ENCODE measurements around the gene KDM7A.

KDM7A gene, protein sequence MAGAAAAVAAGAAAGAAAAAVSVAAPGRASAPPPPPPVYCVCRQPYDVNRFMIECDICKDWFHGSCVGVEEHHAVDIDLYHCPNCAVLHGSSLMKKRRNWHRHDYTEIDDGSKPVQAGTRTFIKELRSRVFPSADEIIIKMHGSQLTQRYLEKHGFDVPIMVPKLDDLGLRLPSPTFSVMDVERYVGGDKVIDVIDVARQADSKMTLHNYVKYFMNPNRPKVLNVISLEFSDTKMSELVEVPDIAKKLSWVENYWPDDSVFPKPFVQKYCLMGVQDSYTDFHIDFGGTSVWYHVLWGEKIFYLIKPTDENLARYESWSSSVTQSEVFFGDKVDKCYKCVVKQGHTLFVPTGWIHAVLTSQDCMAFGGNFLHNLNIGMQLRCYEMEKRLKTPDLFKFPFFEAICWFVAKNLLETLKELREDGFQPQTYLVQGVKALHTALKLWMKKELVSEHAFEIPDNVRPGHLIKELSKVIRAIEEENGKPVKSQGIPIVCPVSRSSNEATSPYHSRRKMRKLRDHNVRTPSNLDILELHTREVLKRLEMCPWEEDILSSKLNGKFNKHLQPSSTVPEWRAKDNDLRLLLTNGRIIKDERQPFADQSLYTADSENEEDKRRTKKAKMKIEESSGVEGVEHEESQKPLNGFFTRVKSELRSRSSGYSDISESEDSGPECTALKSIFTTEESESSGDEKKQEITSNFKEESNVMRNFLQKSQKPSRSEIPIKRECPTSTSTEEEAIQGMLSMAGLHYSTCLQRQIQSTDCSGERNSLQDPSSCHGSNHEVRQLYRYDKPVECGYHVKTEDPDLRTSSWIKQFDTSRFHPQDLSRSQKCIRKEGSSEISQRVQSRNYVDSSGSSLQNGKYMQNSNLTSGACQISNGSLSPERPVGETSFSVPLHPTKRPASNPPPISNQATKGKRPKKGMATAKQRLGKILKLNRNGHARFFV

DNA sequence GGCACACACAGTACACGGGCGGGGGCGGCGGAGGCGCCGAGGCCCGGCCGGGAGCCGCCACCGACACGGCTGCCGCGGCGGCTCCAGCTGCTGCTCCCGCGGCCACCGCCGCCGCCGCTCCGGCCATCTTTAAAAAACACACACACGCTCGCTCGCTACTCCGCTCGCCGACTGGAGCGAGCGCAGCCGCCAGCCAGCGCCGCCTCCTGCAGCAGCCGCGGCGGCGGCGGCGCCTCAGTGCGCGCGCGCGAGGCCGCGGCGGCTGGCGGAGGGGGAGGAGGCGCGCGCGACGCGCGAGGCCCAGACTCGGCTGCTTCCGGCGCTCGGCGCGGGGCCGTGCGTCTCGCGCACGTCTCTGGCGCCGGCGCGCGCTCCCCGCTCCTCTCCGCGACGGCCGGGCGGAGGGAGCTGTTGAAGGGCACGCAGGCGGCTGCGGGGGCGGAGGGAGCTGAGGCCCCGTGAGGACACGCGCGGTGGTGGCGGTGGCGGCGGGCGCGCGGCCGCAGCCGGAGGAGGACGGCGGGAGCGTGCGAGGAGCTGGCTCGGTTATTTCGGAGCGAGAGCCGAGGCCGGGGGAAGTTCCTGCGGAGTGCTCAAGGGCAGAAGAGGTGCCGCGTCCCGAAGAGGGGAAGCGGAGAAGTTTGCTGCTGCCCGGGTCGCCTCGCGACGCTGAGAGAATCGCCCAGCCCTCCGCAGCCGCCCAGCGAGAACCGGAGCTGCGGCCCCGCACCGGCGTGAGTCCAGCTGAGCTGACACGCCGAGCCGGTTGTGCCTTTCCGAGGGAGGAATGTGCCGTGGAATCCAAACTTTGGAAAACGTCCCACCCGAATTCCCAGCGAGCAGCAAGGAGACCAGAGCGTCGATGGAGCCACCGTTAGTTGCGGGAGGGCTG lies at the start of gene KDM7A:
Gene KDM7A (minus strand): TSS at position 173 of the 892 bp plus-strand sequence. CDS start 46 bp downstream, at position 127.
- Histone ChIP-seq H3K36me3 (peaks cover 0 to 25% (median 16%) of the 10 kb centered on the region in 11 experiments; a peak in 10 of 22 replicates), H3K4me3 (peak within 1 kb of the TSS; percentile 90 to 100 (median 98)), H3K4me1 (peaks cover 16 to 47% (median 33%) of the 10 kb centered on the region in 10 experiments), H4K20me1 (peaks cover 28 to 30% (median 30%) of the 10 kb centered on the region in 11 experiments), H3K27me3 (peaks cover 0 to 4% (median 0%) of the 10 kb centered on the region in 11 experiments; a peak in 1 of 22 replicates), H3K4me2 (peak within 1 kb of the TSS; percentile 87 to 98 (median 94)), H3K27ac (peak within 1 kb of the TSS; percentile 94 to 100 (median 100)), H3K9ac (peak within 1 kb of the TSS; percentile 98 to 100 (median 100)), H3K9me3 (replicated peaks in 1 of 11) (peaks cover 0 to 15% (median 0%) of the 10 kb centered on the region in 11 experiments; a peak in 10 of 22 replicates)
- no peak for TF ChIP-seq Cebpa-rat (IDR thresholded peaks at IDR 0.05)

DNA sequence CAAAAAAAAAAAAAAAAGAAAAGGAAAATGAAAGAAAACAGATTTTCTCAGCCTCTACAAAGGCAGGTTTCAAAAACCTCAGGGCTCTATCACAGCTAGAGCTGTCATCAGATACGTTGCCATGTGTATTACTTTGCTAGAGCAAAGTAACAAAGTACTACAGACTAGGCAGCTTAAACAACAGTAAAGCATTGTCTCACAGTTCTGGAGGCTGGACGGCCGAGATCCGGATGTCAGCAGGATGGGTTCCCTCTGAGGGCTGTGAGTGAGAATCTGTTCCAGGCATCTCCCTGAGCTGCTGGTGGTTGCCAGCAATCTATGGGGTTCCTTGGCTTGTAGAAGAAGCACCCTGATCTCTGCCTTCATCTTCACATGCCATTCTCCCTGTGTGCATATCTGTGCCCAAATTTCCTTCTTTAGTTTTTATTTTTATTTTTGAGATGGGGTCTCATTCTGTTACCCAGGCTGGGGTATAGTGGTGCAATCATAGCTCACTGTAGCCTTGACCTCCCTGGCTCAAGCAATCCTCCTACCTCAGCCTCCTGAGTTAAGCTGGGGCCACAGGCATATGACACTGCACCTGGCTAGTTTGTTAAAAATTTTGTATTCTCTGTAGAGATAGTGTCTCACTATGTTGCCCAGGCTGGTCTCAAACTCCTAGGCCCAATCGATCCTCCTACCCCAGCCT lies 48.9 kb upstream of the KDM7A start:
- H3K4me1 ChIP-seq: peaks cover 19 to 45% (median 31%) of the 10 kb centered on the region in 10 experiments
- H3K27ac ChIP-seq: no peak overlapping the region
- H4K20me1 ChIP-seq: no peaks in the 10 kb centered on the region
- no peaks in the 10 kb centered on the region for H3K36me3 ChIP-seq
- peaks cover 0 to 6% (median 5%) of the 10 kb centered on the region in 11 experiments; a peak in 10 of 22 replicates for H3K9me3 ChIP-seq (replicated peaks in 1 of 11)
- no peak overlapping the region for H3K9ac ChIP-seq
- TF ChIP-seq Cebpa-rat (IDR thresholded peaks at IDR 0.05): no peak
- no peak overlapping the region for H3K4me3 ChIP-seq
- peaks cover 5 to 17% (median 12%) of the 10 kb centered on the region in 11 experiments; a peak in 20 of 22 replicates for H3K27me3 ChIP-seq
- no peak overlapping the region for H3K4me2 ChIP-seq

DNA sequence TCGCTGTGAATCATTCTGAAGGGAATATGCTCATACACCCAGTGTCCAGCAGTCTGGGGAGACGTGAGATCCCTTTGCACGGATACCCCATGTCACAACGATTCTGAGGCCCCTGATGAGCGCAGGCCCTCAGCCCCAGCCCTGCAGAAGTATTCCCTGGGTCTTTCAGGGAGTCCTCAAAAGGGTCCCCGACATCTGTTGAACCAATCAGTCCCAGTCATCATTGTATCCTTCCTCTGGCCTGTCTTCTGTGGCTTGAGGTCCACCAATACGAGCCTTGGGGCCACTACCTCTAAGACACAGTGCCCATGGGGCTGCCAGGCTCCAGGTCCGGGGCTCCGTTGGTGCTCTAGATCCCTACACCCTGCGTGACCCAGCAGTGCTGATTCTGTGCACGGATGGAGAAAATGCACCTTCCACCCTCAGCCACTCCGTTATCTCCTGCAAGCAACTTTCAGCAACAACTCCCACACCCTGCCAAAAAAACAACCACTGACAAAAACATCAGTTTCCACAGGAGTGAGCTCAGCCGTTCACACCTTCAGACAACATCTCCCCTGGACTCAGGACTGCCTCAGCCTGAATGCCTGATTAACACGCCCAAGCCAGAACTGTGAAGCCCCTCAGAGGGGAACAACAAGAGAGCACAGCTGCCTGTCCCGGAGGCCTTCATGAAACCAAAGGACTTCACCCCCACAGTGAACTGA lies 46.9 kb upstream of the KDM7A start:
- H3K4me2 ChIP-seq: peak overlapping the region in 3 of 11 experiments; percentile 52 to 74 (median 55); a peak in 5 of 22 replicates
- no peak for TF ChIP-seq Cebpa-rat (IDR thresholded peaks at IDR 0.05)
- no peaks in the 10 kb centered on the region for H3K36me3 ChIP-seq
- no peak overlapping the region for H3K27ac ChIP-seq
- no peaks in the 10 kb centered on the region for H4K20me1 ChIP-seq
- no peak overlapping the region for H3K4me3 ChIP-seq
- H3K9me3 ChIP-seq (replicated peaks in 1 of 11): peaks cover 1 to 5% (median 4%) of the 10 kb centered on the region in 11 experiments; a peak in 16 of 22 replicates
- no peak overlapping the region for H3K9ac ChIP-seq
- H3K4me1 ChIP-seq: peaks cover 6 to 25% (median 14%) of the 10 kb centered on the region in 10 experiments
- H3K27me3 ChIP-seq: no peaks in the 10 kb centered on the region

DNA sequence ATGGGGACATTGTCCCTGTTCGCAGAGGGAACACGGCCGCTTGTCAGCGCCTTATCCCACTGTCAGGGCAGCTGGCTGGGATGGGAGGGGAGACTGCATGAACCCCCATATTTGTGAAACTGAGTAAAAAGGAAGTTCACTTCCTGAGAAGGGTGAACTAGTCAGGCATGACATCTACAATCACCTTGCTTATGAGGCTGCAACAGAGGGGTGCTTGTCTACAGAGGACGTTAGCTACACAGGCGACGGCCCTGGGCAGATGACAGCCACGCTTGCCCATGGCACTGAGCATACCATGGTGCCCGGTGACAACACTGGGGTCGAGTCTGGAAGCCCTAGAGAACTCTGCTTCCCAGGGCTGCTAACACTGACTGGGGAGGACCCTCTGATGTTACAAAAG lies 46.0 kb upstream of the KDM7A start:
- H4K20me1 ChIP-seq: no peaks in the 10 kb centered on the region

DNA sequence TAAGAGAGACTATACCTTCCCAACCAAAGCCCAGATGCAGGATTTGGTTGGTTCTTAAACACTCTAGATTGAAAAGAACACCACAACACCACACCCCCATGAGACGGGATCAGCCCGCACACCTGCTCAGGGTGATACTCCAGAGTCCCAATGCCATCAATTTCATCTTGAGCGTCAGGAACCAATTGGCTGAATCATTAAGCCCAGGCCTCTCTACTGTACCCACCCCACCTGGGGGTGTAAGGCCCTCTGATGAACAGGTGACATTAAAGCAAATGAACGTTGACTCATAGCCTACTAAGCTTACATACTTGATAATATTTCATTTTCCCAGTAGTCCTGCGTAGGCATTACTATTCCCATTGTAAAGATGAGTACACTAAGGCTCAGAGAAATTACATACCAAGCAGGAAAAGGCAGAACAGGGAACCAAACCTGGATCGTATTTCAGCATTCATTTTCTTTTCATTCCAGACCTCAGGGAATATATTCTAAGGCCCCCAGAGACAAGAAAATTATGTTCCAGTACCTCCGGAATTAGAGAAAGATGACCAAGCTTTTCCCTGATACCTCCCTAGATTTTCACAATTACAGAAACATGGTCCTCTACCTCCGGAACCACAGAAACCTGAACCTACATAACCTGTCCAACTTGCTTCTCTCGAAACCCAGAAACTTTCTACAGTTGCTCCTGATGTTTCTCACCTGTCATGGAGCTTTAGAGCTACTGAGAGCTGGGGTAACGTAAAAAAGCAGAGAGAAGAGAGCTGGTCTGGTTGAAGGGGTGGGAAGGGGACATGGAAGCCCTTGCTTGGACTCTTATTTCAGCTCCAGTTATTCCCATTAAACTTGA lies 43.1 kb upstream of the KDM7A start:
- no peaks in the 10 kb centered on the region for H3K36me3 ChIP-seq
- no peak overlapping the region for H3K27ac ChIP-seq
- H4K20me1 ChIP-seq: no peaks in the 10 kb centered on the region
- no peak overlapping the region for H3K9ac ChIP-seq
- H3K4me3 ChIP-seq: no peak overlapping the region
- H3K9me3 ChIP-seq (replicated peaks in 1 of 11): peaks cover 14 to 39% (median 19%) of the 10 kb centered on the region in 11 experiments
- peaks cover 12 to 32% (median 19%) of the 10 kb centered on the region in 10 experiments for H3K4me1 ChIP-seq
- H3K4me2 ChIP-seq: no peak overlapping the region
- no peaks in the 10 kb centered on the region for H3K27me3 ChIP-seq
- TF ChIP-seq Cebpa-rat (IDR thresholded peaks at IDR 0.05): no peak

More for the DNA sequence above, 46.0 kb upstream of the KDM7A start:
- Histone ChIP-seq H3K9me3 (replicated peaks in 1 of 11) (peaks cover 10 to 13% (median 12%) of the 10 kb centered on the region in 11 experiments), H3K36me3 (no peaks in the 10 kb centered on the region), H3K27me3 (no peaks in the 10 kb centered on the region), H3K4me2 (peak overlapping the region; percentile 40 to 74 (median 52); a peak in 20 of 22 replicates), H3K4me1 (peaks cover 6 to 25% (median 14%) of the 10 kb centered on the region in 10 experiments), H3K4me3 (no peak overlapping the region), H3K9ac (no peak overlapping the region), H3K27ac (peak overlapping the region in 2 of 11 experiments; percentile 6 to 24; a peak in 2 of 22 replicates)
- TF ChIP-seq Cebpa-rat (IDR thresholded peaks at IDR 0.05): no peak

DNA sequence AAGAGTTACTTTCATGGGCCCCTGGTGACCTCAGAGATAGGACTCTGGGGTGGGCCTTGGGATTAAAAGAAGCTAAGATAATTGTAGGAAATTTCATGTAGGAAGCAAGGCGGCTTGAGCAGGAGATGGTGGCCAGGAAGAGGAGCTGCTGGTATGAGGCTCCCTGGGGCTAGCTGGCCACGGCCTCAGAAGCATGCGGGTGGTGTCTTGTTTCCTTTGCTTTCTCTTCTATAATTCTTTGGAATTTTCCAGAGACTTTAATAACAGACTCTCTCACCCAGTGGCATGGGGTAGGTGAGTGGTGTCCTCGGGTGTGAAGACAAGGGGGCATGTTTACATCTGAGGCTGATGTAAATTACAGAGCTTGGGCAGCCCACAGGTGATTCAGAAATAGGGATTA lies 41.9 kb upstream of the KDM7A start:
- H4K20me1 ChIP-seq: no peaks in the 10 kb centered on the region
- no peak overlapping the region for H3K9ac ChIP-seq
- H3K9me3 ChIP-seq (replicated peaks in 1 of 11): peaks cover 14 to 39% (median 19%) of the 10 kb centered on the region in 11 experiments
- TF ChIP-seq Cebpa-rat (IDR thresholded peaks at IDR 0.05): no peak
- peaks cover 24 to 42% (median 32%) of the 10 kb centered on the region in 10 experiments for H3K4me1 ChIP-seq
- H3K4me3 ChIP-seq: no peak overlapping the region
- no peak overlapping the region for H3K4me2 ChIP-seq
- H3K27ac ChIP-seq: no peak overlapping the region
- H3K36me3 ChIP-seq: no peaks in the 10 kb centered on the region
- H3K27me3 ChIP-seq: no peaks in the 10 kb centered on the region
